ENCODE data around the gene HAUS1.
"Not testable (repeated sequence)": the region's sequence is repeated elsewhere in the genome, so short reads cannot be mapped to it uniquely, and the experiment has no call there.

Gene HAUS1

GRCh38 chr18:46095532-46095931 is 8.7 kb upstream of the HAUS1 start:
- DNase-seq = no peak

- DNase-seq = no peak
Observed at GRCh38 chr18:46096651-46097300, 7.4 kb upstream of the HAUS1 start.

GRCh38 chr18:46097431-46097800 is 6.8 kb upstream of the HAUS1 start:
- no peak for DNase-seq

- DNase-seq = peak; percentile 87
Observed at GRCh38 chr18:46097801-46098615, 6.2 kb upstream of the HAUS1 start, which contains the start of gene ATP5F1A. Gene ATP5F1A, minus strand, starts transcription at chr18:46098296. Its CDS starts 65 bp downstream, at chr18:46098231.

GRCh38 chr18:46098616-46098933 is 5.6 kb upstream of the HAUS1 start:
- DNase-seq = no peak

GRCh38 chr18:46099463-46099862 is 4.7 kb upstream of the HAUS1 start:
- DNase-seq = no peak

- DNase-seq = no peak
Observed at GRCh38 chr18:46109386-46109785, 5.2 kb downstream of the HAUS1 start.

GRCh38 chr18:46110406-46110805 is 6.2 kb downstream of the HAUS1 start:
- DNase-seq = no peak

GRCh38 chr18:46113751-46114150 is 9.6 kb downstream of the HAUS1 start:
- no peak for DNase-seq

GRCh38 chr18:46126625-46127024 is 22.4 kb downstream of the HAUS1 start:
- DNase-seq = not testable (repeated sequence)

- DNase-seq = no peak
Observed at GRCh38 chr18:46130061-46130460, 25.9 kb downstream of the HAUS1 start.

GRCh38 chr18:46130549-46130948 is 26.4 kb downstream of the HAUS1 start:
- not testable (repeated sequence) for DNase-seq

- DNase-seq = no peak
Observed at GRCh38 chr18:46133534-46133933, 29.3 kb downstream of the HAUS1 start.

GRCh38 chr18:46134920-46135675 is 30.9 kb downstream of the HAUS1 start:
- DNase-seq = no peak

- no peak for DNase-seq
Observed at GRCh38 chr18:46140173-46140572, 36.0 kb downstream of the HAUS1 start.

GRCh38 chr18:46141199-46141598 is 37.0 kb downstream of the HAUS1 start:
- no peak for DNase-seq

GRCh38 chr18:46148810-46149209 is 44.6 kb downstream of the HAUS1 start:
- DNase-seq = peak; percentile 67

GRCh38 chr18:46152436-46152807 is 48.2 kb downstream of the HAUS1 start:
- peak; percentile 87 for DNase-seq

GRCh38 chr18:46152808-46153617 is 48.8 kb downstream of the HAUS1 start:
- DNase-seq = peak; percentile 51

- peak; percentile 96 for DNase-seq
Observed at GRCh38 chr18:46155641-46156051, 51.5 kb downstream of the HAUS1 start.

- no peak for DNase-seq
Observed at GRCh38 chr18:46156124-46156745, 52.0 kb downstream of the HAUS1 start.

GRCh38 chr18:46156843-46157242 is 52.7 kb downstream of the HAUS1 start:
- DNase-seq = no peak
